GM12878 (cell line): ENCODE measurements around the gene FTO. TPM values are rescaled to one million over a fixed set of nuclear protein-coding genes. Genes with fewer than 3 reads are reported as not detected.

Experiments
- ATAC-seq: fragments of 200-7000 bp; cut with Tn5 transposase; 3 replicates; pipeline ENCODE4 v1.9.1; 2020; ENCODE audit warnings: mild to moderate bottlenecking, moderate library complexity
- BruUV-seq: library from RNA; stranded (reverse); fragments of 400-500 nt; replicated peaks from 2 replicates; lab custom pipeline; 2021; lab: Mats Ljungman, UMichigan
- CTCF ChIA-PET: fragments of 300-600 bp; sonication (Branson Sonifier 250); formaldehyde crosslinking; extraction: SDS; loops from one replicate; lab custom pipeline; 2021; ENCODE audit warnings: inconsistent platforms; lab: Yijun Ruan, JAX
- POLR2A ChIA-PET: fragments of 350-600 bp; formaldehyde crosslinking; extraction: SDS; loops from one replicate; lab custom pipeline; 2021; ENCODE audit warnings: inconsistent platforms; lab: Charles Lee
- RAD21 ChIA-PET: fragments of 300-600 bp; sonication (Branson Sonifier 250); formaldehyde crosslinking; loops from one replicate; lab custom pipeline; 2023; ENCODE audit warnings: antibody characterized with exemption; ENCODE audit not compliant: unreplicated experiment; lab: Charles Lee
- SMC1A ChIA-PET: fragments of 300-600 bp; sonication (Branson Sonifier 250); formaldehyde crosslinking; loops from one replicate; lab custom pipeline; 2023; ENCODE audit not compliant: unreplicated experiment, uncharacterized antibody; lab: Charles Lee
- DNase-seq: peaks from one replicate; pipeline ENCODE4 v3.0.0-alpha.2; 2011; ENCODE audit warnings: low read depth, low spot score
- FAIRE-seq: peaks from 3 replicates; lab custom pipeline; 2011; peaks lifted over from hg19 to GRCh38; lab: Jason Lieb, UNC
- H2AFZ ChIP-seq: 2 replicates; pipeline ENCODE4 v1.6.0; 2011; ENCODE audit warnings: low read depth, low read length, control low read depth; ENCODE audit not compliant: control insufficient read depth
- H3K27ac ChIP-seq: 2 replicates; pipeline ENCODE4 v1.5.1; 2011; ENCODE audit warnings: control low read depth; ENCODE audit not compliant: control insufficient read depth, insufficient read depth
- H3K27me3 ChIP-seq, 2 experiments: replicated peaks in 1 of 2; 2 replicates each; pipeline versions ENCODE4 v1.6.0 to v1.6.1; 2011; ENCODE audit warnings: low read length in 1 of 2; ENCODE audit not compliant: control insufficient read depth in 2 of 2, insufficient read depth in 2 of 2
- H3K36me3 ChIP-seq, 2 experiments: 2 replicates each; pipeline ENCODE4 v1.5.1; 2011; ENCODE audit warnings: low read length in 1 of 2; ENCODE audit not compliant: control insufficient read depth in 2 of 2, insufficient read depth in 2 of 2
- H3K4me1 ChIP-seq: 2 replicates; pipeline ENCODE4 v1.6.1; 2011; ENCODE audit warnings: mild to moderate bottlenecking, low read length, moderate library complexity, mixed read lengths; ENCODE audit not compliant: control insufficient read depth, insufficient read depth
- H3K4me2 ChIP-seq: 2 replicates; pipeline ENCODE4 v1.6.0; 2011; ENCODE audit warnings: control low read depth; ENCODE audit not compliant: control insufficient read depth, insufficient read depth
- H3K4me3 ChIP-seq: fragments of 200-600 bp; sonication (generic); 2 replicates; pipeline ENCODE4 v1.5.1; 2016
- H3K79me2 ChIP-seq: 2 replicates; pipeline ENCODE4 v1.6.0; 2011; ENCODE audit warnings: low read length; ENCODE audit not compliant: control insufficient read depth, insufficient read depth
- H3K9ac ChIP-seq: 2 replicates; pipeline ENCODE4 v1.8.0; 2011; ENCODE audit warnings: low read length, control low read depth, mixed read lengths; ENCODE audit not compliant: control insufficient read depth, insufficient read depth
- H3K9me3 ChIP-seq: replicated peaks from 3 replicates; pipeline ENCODE4 v1.5.1; 2011; ENCODE audit warnings: mild to moderate bottlenecking, low read length; ENCODE audit not compliant: control insufficient read depth, insufficient read depth
- H4K20me1 ChIP-seq: 2 replicates; pipeline ENCODE4 v1.6.0; 2011; ENCODE audit not compliant: control insufficient read depth, insufficient read depth
- CTCF ChIP-seq, 3 experiments: IDR thresholded peaks in 2 of 3; conservative IDR thresholded peaks in 1 of 3; 2 replicates each; pipeline ENCODE4 v1.5.1; 2011; ENCODE audit warnings: low read depth in 3 of 3, low read length in 3 of 3, mild to moderate bottlenecking in 3 of 3, control low read depth in 2 of 3, moderate library complexity in 2 of 3, inconsistent platforms in 1 of 3, mixed read lengths in 1 of 3; ENCODE audit not compliant: control insufficient read depth in 2 of 3, insufficient read depth in 1 of 3; ENCODE audit errors: extremely low read depth in 1 of 3
- EZH2 ChIP-seq: IDR thresholded peaks from 2 replicates; pipeline ENCODE4 v1.6.1; 2012; ENCODE audit warnings: low read depth, mild to moderate bottlenecking, control low read depth, inconsistent platforms, low read length, borderline replicate concordance; ENCODE audit not compliant: control insufficient read depth
- FOS ChIP-seq: IDR thresholded peaks from 3 replicates; pipeline ENCODE4 v1.6.1; 2011; ENCODE audit warnings: borderline replicate concordance; ENCODE audit not compliant: insufficient read length; ENCODE audit errors: extremely low read depth
- HCFC1 ChIP-seq: fragments of 150-350 bp; IDR thresholded peaks from 2 replicates; pipeline ENCODE4 v1.6.1; 2014; ENCODE audit warnings: low read length
- MXI1 ChIP-seq: fragments of 150-350 bp; IDR thresholded peaks from 2 replicates; pipeline ENCODE4 v1.6.1; 2011; ENCODE audit warnings: low read depth, mild to moderate bottlenecking, inconsistent platforms, low read length, improper control_type of control experiment
- NBN ChIP-seq: fragments of 450-650 bp; IDR thresholded peaks from 2 replicates; pipeline ENCODE4 v1.6.1; 2016
- NR2C2 ChIP-seq: IDR thresholded peaks from 2 replicates; pipeline ENCODE4 v1.6.1; 2011; ENCODE audit warnings: borderline replicate concordance, low read depth; ENCODE audit not compliant: control insufficient read depth, insufficient read length
- PAX8 ChIP-seq: fragments of 450-650 bp; IDR thresholded peaks from 2 replicates; pipeline ENCODE4 v1.6.1; 2017; ENCODE audit warnings: mild to moderate bottlenecking, moderate library complexity
- PKNOX1 ChIP-seq: fragments of 450-650 bp; IDR thresholded peaks from 2 replicates; pipeline ENCODE4 v1.6.1; 2016; ENCODE audit warnings: mild to moderate bottlenecking
- RELA ChIP-seq: fragments of 450-650 bp; IDR thresholded peaks from 2 replicates; pipeline ENCODE4 v1.8.0; 2014; ENCODE audit warnings: borderline replicate concordance; ENCODE audit not compliant: partially characterized antibody
- REST ChIP-seq: IDR thresholded peaks from 2 replicates; pipeline ENCODE4 v1.6.1; 2012; ENCODE audit warnings: mild to moderate bottlenecking, low read depth, low read length
- SRF ChIP-seq, 2 experiments: IDR thresholded peaks; 2 replicates each; pipeline ENCODE4 v1.6.1; 2011; ENCODE audit warnings: low read depth in 2 of 2, low read length in 2 of 2, mild to moderate bottlenecking in 1 of 2, moderate library complexity in 1 of 2
- WRNIP1 ChIP-seq: IDR thresholded peaks from 2 replicates; pipeline ENCODE4 v1.6.1; 2011; ENCODE audit warnings: low read depth, low read length, improper control_type of control experiment, borderline replicate concordance
- WGBS: methylation state at CpG from one replicate; pipeline ENCODE4 v1.1.6; 2016; ENCODE audit warnings: low lambda C conversion rate; ENCODE audit not compliant: insufficient replicate concordance, insufficient coverage; ENCODE audit errors: missing lambda C conversion rate; 5-methylcytosine and 5-hydroxymethylcytosine counted together
- in situ Hi-C: fragments of 300-500 bp; cut with MboI; formaldehyde crosslinking; loops from 9 replicates; pipeline ENCODE4 v1.14.3; 2018; ENCODE audit warnings: mixed read lengths
- intact Hi-C: fragments of 100-400 bp; cut with micrococcal nuclease; formaldehyde crosslinking; loops from one replicate; pipeline ENCODE4 v1.14.2; 2022; ENCODE audit not compliant: unreplicated experiment
- polyA plus RNA-seq, 11 experiments: library from polyadenylated mRNA; depleted of rRNA in 4 of 11; unstranded in 6 of 11; stranded (reverse) in 5 of 11; fragments of >200 nt; fragmentation: Nextera tagmentation in 4 of 11; fragmentation: Illumina TruSeq in 1 of 11; extraction: Ambion mirVana in 4 of 11; extraction: Trizol in 1 of 11; gene quantifications; 1 replicate in 1 of 11; 2 replicates in 10 of 11; pipeline versions ENCODE4 v1.2.1 to v1.2.3, GENCODE V29; 2011 to 2016; ENCODE audit warnings: inconsistent platforms in 2 of 11, missing spikeins in 2 of 11, low read depth in 1 of 11
- total RNA-seq, 4 experiments: library from RNA; depleted of rRNA in 3 of 4; stranded (reverse); fragments of >200 nt in 3 of 4; fragmentation: Illumina TruSeq in 1 of 4; extraction: Trizol in 1 of 4; gene quantifications; 2 replicates each; pipeline versions ENCODE4 v1.2.1 to v1.2.3, GENCODE V29; 2013 to 2021

The FTO gene
- total and polyA plus RNA-seq, 10 of the 15 experiments (the other 5 are each of a cell fraction or from before 2014, with no cell fraction given), result 20.1 to 55.0 (median 47.0) TPM

GRCh38 chr16:54177052-54177861 lies 473.3 kb downstream of the FTO start (continued):
- no peak for TF ChIP-seq EZH2
- no peak for TF ChIP-seq MXI1
- TF ChIP-seq, all 136 proteins: peak for 0

DNA sequence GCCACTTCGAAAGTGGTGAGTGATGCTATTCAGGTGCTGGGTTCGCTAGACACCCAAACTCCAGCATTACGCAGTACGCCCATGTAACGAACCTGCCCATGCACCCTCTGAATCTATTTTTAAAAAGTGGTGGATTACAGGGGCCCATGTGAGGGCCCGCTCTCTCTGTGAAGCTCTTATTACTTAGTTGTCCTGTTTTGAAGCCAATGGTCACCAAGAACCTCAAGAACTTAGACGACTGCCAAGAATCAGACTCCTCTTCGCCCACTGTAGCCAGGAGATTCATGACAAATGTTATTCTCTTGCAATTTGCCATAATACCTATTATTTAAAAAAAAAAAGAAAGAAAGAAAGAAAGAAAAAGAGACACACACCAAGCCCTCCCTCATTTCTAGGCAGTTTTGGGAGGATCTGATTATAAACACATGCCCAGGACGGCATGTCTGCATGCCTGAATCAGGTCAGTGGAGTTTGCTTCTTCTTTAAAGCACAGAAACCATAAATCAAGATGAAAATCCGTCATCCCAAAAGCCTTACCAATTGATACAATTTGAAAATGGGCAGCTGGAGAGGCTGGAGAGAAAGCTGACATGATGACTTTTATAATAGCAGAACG lies 474.0 kb downstream of the FTO start:
- Histone ChIP-seq H3K9ac (no peak overlapping the region), H3K4me1 (no peaks in the 10 kb centered on the region), H3K27ac (no peak overlapping the region), H2AFZ (no peak overlapping the region), H3K4me3 (no peak overlapping the region), H4K20me1 (no peaks in the 10 kb centered on the region), H3K9me3 (no peaks in the 10 kb centered on the region), H3K27me3 (no peaks in the 10 kb centered on the region), H3K4me2 (no peak overlapping the region), H3K79me2 (no peaks in the 10 kb centered on the region), H3K36me3 (no peaks in the 10 kb centered on the region)
- ChIA-PET CTCF (no interaction called here), SMC1A (no interaction called here), POLR2A (no interaction called here), RAD21 (no interaction called here)
- DNase-seq (no peak), FAIRE-seq (no peak), ATAC-seq (no peak)
- WGBS, result 43% methylated on average over 11 of the region's 11 CpGs
- in situ Hi-C loops, result no loop called here
- intact Hi-C loops, result no loop called here
- no TSS peak for BruUV-seq
- TF ChIP-seq SRF (IDR thresholded peaks at IDR 0.05; ENCODE audit: low read depth in 2 of 2, low read length in 2 of 2) (no peak), FOS (no peak), RELA (no peak), PKNOX1 (no peak), REST (no peak), HCFC1 (no peak), CTCF (IDR thresholded peaks at IDR 0.05 in 2 of 3, conservative IDR thresholded peaks at IDR 0.05 in 1 of 3; ENCODE audit: control insufficient read depth in 2 of 3, extremely low read depth in 1 of 3, insufficient read depth in 1 of 3, low read depth in 3 of 3, low read length in 3 of 3) (no peak), WRNIP1 (no peak), PAX8 (no peak), NR2C2 (no peak), NBN (no peak)
